Neural progenitor cell (in vitro differentiated cells): ENCODE data around the gene ORM1. TPM values are rescaled to one million over a fixed set of nuclear protein-coding genes. Genes with fewer than 3 reads are reported as not detected.

Experiments
- DNase-seq: peaks from one replicate; pipeline ENCODE4 v3.0.0-alpha.2; 2016; ENCODE audit warnings: low spot score
- H2AFZ ChIP-seq: fragments of 200-600 bp; sonication (generic); replicated peaks from 2 replicates; pipeline ENCODE4 v1.6.1; 2016; ENCODE audit warnings: antibody characterized with exemption
- H3F3A ChIP-seq: fragments of 200-600 bp; sonication (generic); 2 replicates; pipeline ENCODE4 v1.6.1; 2016; ENCODE audit warnings: antibody characterized with exemption, low read depth
- H3K27ac ChIP-seq: fragments of 200-600 bp; sonication (generic); 2 replicates; pipeline ENCODE4 v1.5.1; 2016; ENCODE audit warnings: mild to moderate bottlenecking
- H3K27me3 ChIP-seq: fragments of 200-600 bp; sonication (generic); 2 replicates; pipeline ENCODE4 v1.6.1; 2016; ENCODE audit warnings: mild to moderate bottlenecking, moderate library complexity
- H3K36me3 ChIP-seq: fragments of 200-600 bp; sonication (generic); 2 replicates; pipeline ENCODE4 v1.5.1; 2016
- H3K4me1 ChIP-seq: fragments of 200-600 bp; sonication (generic); 2 replicates; pipeline ENCODE4 v1.6.1; 2016; ENCODE audit warnings: mixed run types
- H3K4me2 ChIP-seq: fragments of 200-600 bp; sonication (generic); 2 replicates; pipeline ENCODE4 v1.6.1; 2016
- H3K4me3 ChIP-seq: fragments of 200-600 bp; sonication (generic); 2 replicates; pipeline ENCODE4 v1.5.1; 2016
- H3K79me2 ChIP-seq: fragments of 200-600 bp; sonication (generic); 2 replicates; pipeline ENCODE4 v1.6.1; 2016; ENCODE audit warnings: low read depth
- H3K9ac ChIP-seq: fragments of 200-600 bp; sonication (generic); 2 replicates; pipeline ENCODE4 v1.6.1; 2016
- H3K9me3 ChIP-seq: fragments of 200-600 bp; sonication (generic); 2 replicates; pipeline ENCODE4 v1.5.1; 2016; ENCODE audit warnings: low read depth
- H4K20me1 ChIP-seq: fragments of 200-600 bp; sonication (generic); 2 replicates; pipeline ENCODE4 v1.6.1; 2016; ENCODE audit warnings: low read depth
- H3K27ac Mint-ChIP-seq: 3 replicates; pipeline ENCODE4 v1.8.0; 2021; ENCODE audit warnings: mixed read lengths
- H3K27me3 Mint-ChIP-seq: 2 replicates; pipeline ENCODE4 v1.8.0; 2022; ENCODE audit warnings: low read depth, mild to moderate bottlenecking, inconsistent platforms, moderate library complexity, mixed read lengths; ENCODE audit not compliant: insufficient read depth
- H3K36me3 Mint-ChIP-seq: 3 replicates; pipeline ENCODE4 v1.8.0; 2021; ENCODE audit warnings: mixed read lengths
- H3K4me1 Mint-ChIP-seq: 3 replicates; pipeline ENCODE4 v1.8.0; 2021; ENCODE audit warnings: mixed read lengths
- H3K4me3 Mint-ChIP-seq: 3 replicates; pipeline ENCODE4 v1.8.0; 2021; ENCODE audit warnings: mild to moderate bottlenecking, moderate library complexity, mixed read lengths
- H3K9me3 Mint-ChIP-seq: 3 replicates; pipeline ENCODE4 v1.8.0; 2020; ENCODE audit warnings: mixed read lengths
- CTCF ChIP-seq: fragments of 200-600 bp; sonication (generic); IDR thresholded peaks from 2 replicates; pipeline ENCODE4 v1.5.1; 2017; ENCODE audit warnings: antibody characterized with exemption, mild to moderate bottlenecking
- EZH2 ChIP-seq: fragments of 200-600 bp; sonication (generic); IDR thresholded peaks from 2 replicates; pipeline ENCODE4 v1.6.1; 2017; ENCODE audit warnings: antibody characterized with exemption, mild to moderate bottlenecking, moderate library complexity
- EZH2phosphoT487 ChIP-seq: fragments of 200-600 bp; sonication (generic); IDR thresholded peaks from 2 replicates; pipeline ENCODE4 v1.6.1; 2017; ENCODE audit warnings: antibody characterized with exemption
- total RNA-seq: library from RNA; depleted of rRNA; stranded (reverse); fragments of >200 nt; gene quantifications from 2 replicates; pipeline ENCODE4 v1.2.3, GENCODE V29; 2015; ENCODE audit warnings: low replicate concordance

The ORM1 gene
- total RNA-seq, 1 donor from 2014 or later = not detected

GRCh38 chr9:114294664-114295063, 28.2 kb upstream of the ORM1 start:
- Histone ChIP-seq H3K4me2 (no peak overlapping the region), H2AFZ (no peak overlapping the region), H4K20me1 (no peaks in the 10 kb centered on the region), H3K79me2 (no peaks in the 10 kb centered on the region), H3K4me1 (no peaks in the 10 kb centered on the region), H3K27ac (no peak overlapping the region), H3K9me3 (peaks cover 8% of the 10 kb centered on the region), H3K9ac (no peak overlapping the region), H3F3A (no peaks in the 10 kb centered on the region), H3K36me3 (peaks cover 18% of the 10 kb centered on the region), H3K27me3 (no peaks in the 10 kb centered on the region), H3K4me3 (no peak overlapping the region)
- DNase-seq = no peak
- TF ChIP-seq EZH2 (no peak), CTCF (no peak), EZH2phosphoT487 (no peak)
- Mint-ChIP-seq H3K27ac (no peak overlapping the region), H3K4me1 (peaks cover 8% of the 10 kb centered on the region), H3K4me3 (no peak overlapping the region), H3K27me3 (no peaks in the 10 kb centered on the region), H3K36me3 (peaks cover 41% of the 10 kb centered on the region), H3K9me3 (peaks cover 19% of the 10 kb centered on the region)

GRCh38 chr9:114296338-114296737, 26.6 kb upstream of the ORM1 start:
- Histone ChIP-seq H3K27ac (no peak overlapping the region), H3K27me3 (no peaks in the 10 kb centered on the region), H3K4me3 (no peak overlapping the region), H3K4me1 (no peaks in the 10 kb centered on the region), H4K20me1 (no peaks in the 10 kb centered on the region), H3K4me2 (no peak overlapping the region), H3K9me3 (peaks cover 8% of the 10 kb centered on the region), H3K79me2 (no peaks in the 10 kb centered on the region), H3K36me3 (peaks cover 18% of the 10 kb centered on the region), H2AFZ (no peak overlapping the region), H3F3A (no peaks in the 10 kb centered on the region), H3K9ac (no peak overlapping the region)
- H3K27me3 Mint-ChIP-seq = no peaks in the 10 kb centered on the region
- TF ChIP-seq EZH2 = no peak
- no peak for TF ChIP-seq CTCF
- TF ChIP-seq EZH2phosphoT487 = no peak
- DNase-seq = no peak
- no peak overlapping the region for H3K27ac Mint-ChIP-seq
- H3K4me3 Mint-ChIP-seq = no peak overlapping the region
- H3K9me3 Mint-ChIP-seq = peaks cover 19% of the 10 kb centered on the region
- peaks cover 44% of the 10 kb centered on the region for H3K36me3 Mint-ChIP-seq
- H3K4me1 Mint-ChIP-seq = no peaks in the 10 kb centered on the region

GRCh38 chr9:114299286-114300152, 23.4 kb upstream of the ORM1 start:
- no peak overlapping the region for H3K4me3 ChIP-seq
- H3K4me1 Mint-ChIP-seq = no peaks in the 10 kb centered on the region
- H3K4me3 Mint-ChIP-seq = no peak overlapping the region
- no peak overlapping the region for H2AFZ ChIP-seq
- peaks cover 15% of the 10 kb centered on the region for H3K9me3 Mint-ChIP-seq
- no peaks in the 10 kb centered on the region for H4K20me1 ChIP-seq
- H3K27me3 ChIP-seq = no peaks in the 10 kb centered on the region
- TF ChIP-seq CTCF = no peak
- TF ChIP-seq EZH2phosphoT487 = no peak
- TF ChIP-seq EZH2 = no peak
- H3F3A ChIP-seq = no peaks in the 10 kb centered on the region
- H3K27ac Mint-ChIP-seq = no peak overlapping the region
- DNase-seq = no peak
- H3K36me3 Mint-ChIP-seq = peaks cover 32% of the 10 kb centered on the region
- H3K4me1 ChIP-seq = no peaks in the 10 kb centered on the region
- H3K9ac ChIP-seq = no peak overlapping the region
- H3K27me3 Mint-ChIP-seq = peaks cover 2% of the 10 kb centered on the region
- H3K27ac ChIP-seq = no peak overlapping the region
- no peaks in the 10 kb centered on the region for H3K79me2 ChIP-seq
- H3K9me3 ChIP-seq = peaks cover 7% of the 10 kb centered on the region
- H3K4me2 ChIP-seq = no peak overlapping the region
- H3K36me3 ChIP-seq = peaks cover 18% of the 10 kb centered on the region
